Activated B cell treated with CpG ODN at 0.5 μM for 24 hours (primary cell): ENCODE measurements around the gene ORC1. TPM values are rescaled to one million over a fixed set of nuclear protein-coding genes. Genes with fewer than 3 reads are reported as not detected.

ENCODE experiments used
- ATAC-seq: fragments of 200-7000 bp; cut with Tn5 transposase; one replicate; pipeline ENCODE4 v1.10.0; 2021; ENCODE audit warnings: low read depth, mild to moderate bottlenecking, moderate library complexity
- CTCF ChIA-PET: fragments of 350-600 bp; sonication (Branson Sonifier 250); formaldehyde crosslinking; loops from one replicate; lab custom pipeline; 2021; ENCODE audit warnings: antibody characterized with exemption; lab: Charles Lee
- POLR2A ChIA-PET: fragments of 350-600 bp; sonication (Branson Sonifier 250); formaldehyde crosslinking; loops from one replicate; lab custom pipeline; 2021; ENCODE audit warnings: antibody characterized with exemption; lab: Charles Lee
- DNase-seq: peaks from one replicate; pipeline ENCODE4 v3.0.0; 2022
- H3K27ac Mint-ChIP-seq: one replicate; pipeline ENCODE4 v1.8.0; 2020; ENCODE audit warnings: mixed read lengths
- H3K27me3 Mint-ChIP-seq: one replicate; pipeline ENCODE4 v1.8.0; 2021; ENCODE audit warnings: mixed read lengths
- H3K36me3 Mint-ChIP-seq: one replicate; pipeline ENCODE4 v1.8.0; 2021; ENCODE audit warnings: low read depth, mixed read lengths
- H3K4me1 Mint-ChIP-seq: one replicate; pipeline ENCODE4 v1.8.0; 2021; ENCODE audit warnings: mixed read lengths
- H3K4me3 Mint-ChIP-seq: one replicate; pipeline ENCODE4 v1.8.0; 2020; ENCODE audit warnings: mild to moderate bottlenecking, mixed read lengths
- H3K9me3 Mint-ChIP-seq: one replicate; pipeline ENCODE4 v1.8.0; 2020; ENCODE audit warnings: mixed read lengths
- intact Hi-C: fragments of 100-400 bp; cut with micrococcal nuclease; formaldehyde crosslinking; loops from one replicate; pipeline ENCODE4 v1.15.1; 2024
- total RNA-seq: library from RNA; stranded (reverse); gene quantifications from 2 replicates; pipeline ENCODE4 v1.2.3, GENCODE V29; 2022
- TF ChIP-seq, protein P1 (sequence below): fragments of 200-600 bp; IDR thresholded peaks from one replicate; pipeline ENCODE4 v1.8.0; 2022; ENCODE audit warnings: antibody characterized with exemption, mild to moderate bottlenecking

ORC1 gene
- total RNA-seq, 1 donor from 2014 or later, result 3.2 TPM

- DNase-seq, result no peak
Measured at GRCh38 chr1:52358851-52359497, 45.2 kb downstream of the ORC1 start.

GRCh38 chr1:52357397-52357796 lies 46.8 kb downstream of the ORC1 start:
- Mint-ChIP-seq H3K27me3 (no peaks in the 10 kb centered on the region), H3K4me1 (no peaks in the 10 kb centered on the region), H3K9me3 (no peaks in the 10 kb centered on the region), H3K4me3 (no peak overlapping the region), H3K27ac (no peak overlapping the region), H3K36me3 (peaks cover 100% of the 10 kb centered on the region)
- ATAC-seq (no peak), DNase-seq (no peak)
- POLR2A ChIA-PET, result interaction anchor here (1.1 kb wide), 1 partner anchor 8 kb away, joined by 3 read pairs; the partner anchor contains the start of gene CC2D1B
- intact Hi-C loops, result no loop called here
- CTCF ChIA-PET, result no interaction called here
- TF ChIP-seq, protein P1, sequence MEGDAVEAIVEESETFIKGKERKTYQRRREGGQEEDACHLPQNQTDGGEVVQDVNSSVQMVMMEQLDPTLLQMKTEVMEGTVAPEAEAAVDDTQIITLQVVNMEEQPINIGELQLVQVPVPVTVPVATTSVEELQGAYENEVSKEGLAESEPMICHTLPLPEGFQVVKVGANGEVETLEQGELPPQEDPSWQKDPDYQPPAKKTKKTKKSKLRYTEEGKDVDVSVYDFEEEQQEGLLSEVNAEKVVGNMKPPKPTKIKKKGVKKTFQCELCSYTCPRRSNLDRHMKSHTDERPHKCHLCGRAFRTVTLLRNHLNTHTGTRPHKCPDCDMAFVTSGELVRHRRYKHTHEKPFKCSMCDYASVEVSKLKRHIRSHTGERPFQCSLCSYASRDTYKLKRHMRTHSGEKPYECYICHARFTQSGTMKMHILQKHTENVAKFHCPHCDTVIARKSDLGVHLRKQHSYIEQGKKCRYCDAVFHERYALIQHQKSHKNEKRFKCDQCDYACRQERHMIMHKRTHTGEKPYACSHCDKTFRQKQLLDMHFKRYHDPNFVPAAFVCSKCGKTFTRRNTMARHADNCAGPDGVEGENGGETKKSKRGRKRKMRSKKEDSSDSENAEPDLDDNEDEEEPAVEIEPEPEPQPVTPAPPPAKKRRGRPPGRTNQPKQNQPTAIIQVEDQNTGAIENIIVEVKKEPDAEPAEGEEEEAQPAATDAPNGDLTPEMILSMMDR, result no peak

More at GRCh38 chr1:52358851-52359497, 45.2 kb downstream of the ORC1 start:
- Mint-ChIP-seq H3K27me3 (no peaks in the 10 kb centered on the region), H3K36me3 (peaks cover 93% of the 10 kb centered on the region), H3K9me3 (no peaks in the 10 kb centered on the region), H3K27ac (no peak overlapping the region), H3K4me3 (no peak overlapping the region), H3K4me1 (peaks cover 1% of the 10 kb centered on the region)
- no peak for ATAC-seq
- POLR2A ChIA-PET, result no interaction called here
- intact Hi-C loops, result no loop called here
- CTCF ChIA-PET, result no interaction called here
- TF ChIP-seq, protein P1, result no peak

DNA sequence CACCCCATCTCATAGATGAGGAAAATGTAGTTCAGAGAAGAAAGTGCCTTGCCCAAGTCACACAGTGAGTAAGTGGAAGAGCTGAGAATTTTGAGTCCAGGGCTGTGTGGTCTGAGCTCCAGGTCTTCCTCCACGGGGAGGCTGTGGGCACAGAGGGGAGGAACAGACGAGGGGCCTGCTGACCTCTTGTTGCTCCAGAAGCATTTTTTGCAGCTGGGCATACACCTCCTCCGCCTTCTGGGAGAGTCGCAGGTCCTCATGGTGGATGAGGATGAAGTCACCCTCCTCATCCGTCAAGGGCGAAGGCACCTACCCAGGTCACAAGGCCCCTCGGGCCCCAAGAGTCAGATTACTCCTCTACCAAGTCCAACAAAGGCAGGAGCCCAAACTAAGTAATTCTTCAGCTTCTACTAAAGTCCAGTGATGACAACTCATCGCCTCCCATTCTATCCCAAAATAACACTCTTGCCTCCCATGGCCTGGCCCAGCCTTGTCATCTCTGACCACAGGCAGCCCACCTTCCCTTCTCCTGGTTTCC lies 47.3 kb downstream of the ORC1 start:
- TF ChIP-seq, protein P1, result no peak
- no peaks in the 10 kb centered on the region for H3K4me1 Mint-ChIP-seq
- H3K36me3 Mint-ChIP-seq, result peaks cover 98% of the 10 kb centered on the region
- CTCF ChIA-PET, result no interaction called here
- H3K27ac Mint-ChIP-seq, result no peak overlapping the region
- intact Hi-C loops, result no loop called here
- no peak for ATAC-seq
- POLR2A ChIA-PET, result interaction anchor here (1.1 kb wide), 1 partner anchor 9 kb away, joined by 3 read pairs; the partner anchor contains the start of gene CC2D1B
- H3K9me3 Mint-ChIP-seq, result no peaks in the 10 kb centered on the region
- H3K27me3 Mint-ChIP-seq, result no peaks in the 10 kb centered on the region
- H3K4me3 Mint-ChIP-seq, result no peak overlapping the region
- DNase-seq, result no peak

DNA sequence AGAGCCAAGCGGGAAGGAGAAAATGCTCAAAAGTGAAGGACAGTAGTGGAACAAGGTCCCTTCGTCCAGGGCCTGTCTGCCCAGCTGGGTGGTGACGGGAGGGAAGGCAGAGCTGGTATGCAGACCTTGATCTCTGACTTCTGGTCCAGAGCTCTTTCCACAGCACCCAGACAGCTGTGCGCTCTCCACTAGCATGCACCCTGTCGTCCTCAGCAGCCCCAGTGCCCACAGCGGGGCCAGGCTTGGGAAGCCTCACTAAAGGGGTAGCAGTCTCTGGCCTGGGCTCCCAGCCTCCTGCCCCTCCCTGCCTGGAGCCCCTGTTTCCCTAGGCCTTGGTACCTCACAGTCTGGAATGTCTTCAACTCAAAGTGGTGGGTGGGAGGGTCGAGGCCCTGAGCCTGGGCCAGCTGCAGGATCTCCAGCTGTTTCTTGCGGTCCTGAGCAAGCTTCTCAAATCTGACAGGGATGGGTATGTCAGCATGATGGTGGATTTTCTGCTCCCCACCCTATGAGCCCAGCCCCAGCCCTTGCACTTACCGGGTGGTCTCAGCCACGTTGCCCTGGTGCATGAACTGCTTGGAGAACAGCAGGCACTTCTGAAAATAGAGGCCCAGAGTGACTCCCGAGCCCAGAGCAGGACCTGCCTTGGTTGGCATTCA lies 48.2 kb downstream of the ORC1 start:
- ChIA-PET CTCF (no interaction called here), POLR2A (interaction anchor here (0.6 to 1.1 kb wide), 2 partner anchors 10 to 14 kb away, joined by 3 to 5 read pairs; partner anchors contain the start of gene CC2D1B)
- DNase-seq (no peak), ATAC-seq (no peak)
- Mint-ChIP-seq H3K4me1 (no peaks in the 10 kb centered on the region), H3K4me3 (no peak overlapping the region), H3K27me3 (no peaks in the 10 kb centered on the region), H3K36me3 (peaks cover 95% of the 10 kb centered on the region), H3K27ac (no peak overlapping the region), H3K9me3 (no peaks in the 10 kb centered on the region)
- TF ChIP-seq, protein P1, result no peak
- intact Hi-C loops, result no loop called here

GRCh38 chr1:52355436-52355835 lies 48.8 kb downstream of the ORC1 start:
- POLR2A ChIA-PET, result no interaction called here
- CTCF ChIA-PET, result no interaction called here
- ATAC-seq, result no peak

More at GRCh38 chr1:52355436-52355835, 48.8 kb downstream of the ORC1 start:
- no peak for DNase-seq
- TF ChIP-seq, protein P1, result no peak
- no peaks in the 10 kb centered on the region for H3K4me1 Mint-ChIP-seq
- H3K9me3 Mint-ChIP-seq, result no peaks in the 10 kb centered on the region
- no peaks in the 10 kb centered on the region for H3K27me3 Mint-ChIP-seq
- H3K36me3 Mint-ChIP-seq, result peaks cover 94% of the 10 kb centered on the region
- intact Hi-C loops, result no loop called here
- H3K4me3 Mint-ChIP-seq, result no peak overlapping the region
- H3K27ac Mint-ChIP-seq, result no peak overlapping the region
